Lower lobe of right lung (tissue), 2 donors: ENCODE data around the gene GMPR2. TPM values are rescaled to one million over a fixed set of nuclear protein-coding genes. Genes with fewer than 3 reads are reported as not detected.
"Not testable (repeated sequence)": the region's sequence is repeated elsewhere in the genome, so short reads cannot be mapped to it uniquely, and the experiment has no call there.

ENCODE experiments used
- ATAC-seq, 2 donors: fragments of 200-7000 bp; cut with Tn5 transposase; one replicate each; pipeline ENCODE4 v1.9.1; 2020 to 2022; ENCODE audit warnings: mild to moderate bottlenecking in 2 of 2, moderate library complexity in 2 of 2
- DNase-seq: peaks from one replicate; pipeline ENCODE4 v3.0.0-alpha.2; 2020
- H3K27ac ChIP-seq: fragments of 200-600 bp; one replicate; pipeline ENCODE4 v1.8.0; 2022
- H3K27me3 ChIP-seq: fragments of 200-600 bp; one replicate; pipeline ENCODE4 v1.8.0; 2022; ENCODE audit warnings: low read depth
- H3K36me3 ChIP-seq: fragments of 200-600 bp; one replicate; pipeline ENCODE4 v1.8.0; 2022; ENCODE audit warnings: mild to moderate bottlenecking
- H3K4me1 ChIP-seq: fragments of 200-600 bp; one replicate; pipeline ENCODE4 v1.8.0; 2022
- H3K4me3 ChIP-seq: fragments of 200-600 bp; one replicate; pipeline ENCODE4 v1.8.0; 2022; ENCODE audit warnings: mild to moderate bottlenecking
- H3K9me3 ChIP-seq: fragments of 200-600 bp; one replicate; pipeline ENCODE4 v1.8.0; 2022
- intact Hi-C: fragments of 100-400 bp; cut with DNase I; formaldehyde crosslinking; loops from one replicate; pipeline ENCODE4 v1.11.0; 2022
- total RNA-seq: library from RNA; stranded (reverse); fragmentation: NEBNext Ultra II Directional; extraction: Animal tissue kit (Norgen Biotek cat#: 25700); gene quantifications from one replicate; pipeline ENCODE4 v1.2.1, GENCODE V29; 2021
- TF ChIP-seq, protein P1 (sequence below): fragments of 200-600 bp; IDR thresholded peaks from one replicate; pipeline ENCODE4 v1.8.0; 2022; ENCODE audit warnings: antibody characterized with exemption, mild to moderate bottlenecking
- donor health status: DM: no; HTN: yes; CAD: no; lungs with severe emphysema.

Gene GMPR2
- total RNA-seq, 1 donor from 2014 or later, result 72.3 TPM

DNA sequence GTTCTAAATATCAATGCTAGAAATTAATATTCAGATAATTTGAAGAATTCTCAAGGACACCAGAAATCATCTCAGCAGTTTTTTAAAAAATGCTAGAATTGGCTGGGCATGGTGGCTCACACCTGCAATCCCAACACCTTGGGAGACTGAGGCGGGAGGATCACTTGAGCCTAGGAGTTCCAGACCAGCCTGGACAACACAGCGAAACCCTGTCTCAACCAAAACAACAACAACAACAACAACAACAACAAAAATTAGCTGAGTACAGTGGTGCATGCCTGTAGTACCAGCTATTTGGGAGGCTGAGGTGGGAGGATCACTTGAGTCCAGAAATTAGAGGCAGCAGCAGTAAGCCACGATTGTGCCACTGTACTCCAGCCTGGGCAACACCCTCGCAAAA, 13.6 kb upstream of the GMPR2 start:
- TF ChIP-seq, protein P1, sequence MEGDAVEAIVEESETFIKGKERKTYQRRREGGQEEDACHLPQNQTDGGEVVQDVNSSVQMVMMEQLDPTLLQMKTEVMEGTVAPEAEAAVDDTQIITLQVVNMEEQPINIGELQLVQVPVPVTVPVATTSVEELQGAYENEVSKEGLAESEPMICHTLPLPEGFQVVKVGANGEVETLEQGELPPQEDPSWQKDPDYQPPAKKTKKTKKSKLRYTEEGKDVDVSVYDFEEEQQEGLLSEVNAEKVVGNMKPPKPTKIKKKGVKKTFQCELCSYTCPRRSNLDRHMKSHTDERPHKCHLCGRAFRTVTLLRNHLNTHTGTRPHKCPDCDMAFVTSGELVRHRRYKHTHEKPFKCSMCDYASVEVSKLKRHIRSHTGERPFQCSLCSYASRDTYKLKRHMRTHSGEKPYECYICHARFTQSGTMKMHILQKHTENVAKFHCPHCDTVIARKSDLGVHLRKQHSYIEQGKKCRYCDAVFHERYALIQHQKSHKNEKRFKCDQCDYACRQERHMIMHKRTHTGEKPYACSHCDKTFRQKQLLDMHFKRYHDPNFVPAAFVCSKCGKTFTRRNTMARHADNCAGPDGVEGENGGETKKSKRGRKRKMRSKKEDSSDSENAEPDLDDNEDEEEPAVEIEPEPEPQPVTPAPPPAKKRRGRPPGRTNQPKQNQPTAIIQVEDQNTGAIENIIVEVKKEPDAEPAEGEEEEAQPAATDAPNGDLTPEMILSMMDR, result no peak
- no peaks in the 10 kb centered on the region for H3K27me3 ChIP-seq
- no peaks in the 10 kb centered on the region for H3K9me3 ChIP-seq
- no peak overlapping the region for H3K4me3 ChIP-seq
- no peak overlapping the region for H3K27ac ChIP-seq
- ATAC-seq (no peak), DNase-seq (no peak)
- H3K36me3 ChIP-seq, result peaks cover 15% of the 10 kb centered on the region
- H3K4me1 ChIP-seq, result peaks cover 19% of the 10 kb centered on the region
- intact Hi-C loops, result no loop called here

- H3K9me3 ChIP-seq, result no peaks in the 10 kb centered on the region
- peaks cover 15% of the 10 kb centered on the region for H3K36me3 ChIP-seq
- H3K27me3 ChIP-seq, result no peaks in the 10 kb centered on the region
- H3K27ac ChIP-seq, result no peak overlapping the region
- TF ChIP-seq, protein P1, result no peak
- H3K4me1 ChIP-seq, result peaks cover 15% of the 10 kb centered on the region
- H3K4me3 ChIP-seq, result no peak overlapping the region
- DNase-seq, result no peak
- no peak for ATAC-seq
- intact Hi-C loops, result no loop called here
Measured at GRCh38 chr14:24219521-24219920, 13.2 kb upstream of the GMPR2 start.

DNA sequence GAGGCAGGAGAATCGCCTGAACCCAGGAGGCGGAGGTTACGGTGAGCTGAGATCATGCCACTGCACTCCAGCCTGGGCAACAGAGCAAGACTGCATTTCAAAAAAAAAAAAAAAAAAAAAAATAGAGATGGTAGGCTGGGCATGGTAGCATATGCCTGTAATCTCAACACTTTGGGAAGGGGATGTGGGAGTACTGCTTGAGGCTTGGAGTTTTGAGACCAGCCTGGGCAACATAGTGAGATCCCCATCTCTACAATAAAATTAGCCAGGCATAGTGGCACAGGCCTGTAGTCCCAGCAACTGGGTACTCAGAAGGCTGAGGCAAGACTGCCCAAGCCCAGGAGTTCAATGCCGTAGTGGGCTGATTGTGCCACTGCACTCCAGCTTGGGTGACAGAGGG, 9.7 kb upstream of the GMPR2 start:
- ATAC-seq, DNase-seq, H3K27ac ChIP-seq, H3K4me1 ChIP-seq, H3K4me3 ChIP-seq, H3K9me3 ChIP-seq, intact Hi-C loops, H3K27me3 ChIP-seq: not testable (repeated sequence)
- peaks cover 20% of the 10 kb centered on the region for H3K36me3 ChIP-seq

- TF ChIP-seq, protein P1, result no peak
- no peak for DNase-seq
- intact Hi-C loops, result no loop called here
Measured at GRCh38 chr14:24224618-24225071, 8.1 kb upstream of the GMPR2 start.

DNA sequence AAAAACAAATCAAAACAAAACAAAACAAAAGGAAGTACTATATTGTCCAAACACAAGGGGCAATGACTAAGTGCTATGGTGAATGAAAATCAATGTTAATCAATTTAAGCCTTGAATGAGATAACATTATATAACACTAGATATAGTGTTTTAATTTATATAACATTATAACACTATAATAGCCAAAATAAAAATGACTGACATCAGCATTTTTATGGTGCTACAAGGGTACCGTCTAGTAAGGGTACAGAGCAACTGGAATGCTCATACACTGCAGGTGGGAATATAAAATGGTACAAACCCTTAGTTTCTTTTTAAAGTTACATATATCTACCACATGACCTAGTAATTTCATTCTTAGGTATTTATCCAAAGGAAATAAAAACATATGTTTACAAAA, 6.3 kb upstream of the GMPR2 start:
- H3K9me3 ChIP-seq, result no peaks in the 10 kb centered on the region
- H3K27ac ChIP-seq, result no peak overlapping the region
- ATAC-seq, result no peak
- H3K4me1 ChIP-seq, result peaks cover 10% of the 10 kb centered on the region
- H3K36me3 ChIP-seq, result peaks cover 20% of the 10 kb centered on the region
- DNase-seq, result no peak
- intact Hi-C loops, result no loop called here
- H3K4me3 ChIP-seq, result no peak overlapping the region
- TF ChIP-seq, protein P1, result no peak
- H3K27me3 ChIP-seq, result no peaks in the 10 kb centered on the region

More at GRCh38 chr14:24224618-24225071, 8.1 kb upstream of the GMPR2 start:
- Histone ChIP-seq H3K27ac (no peak overlapping the region), H3K27me3 (no peaks in the 10 kb centered on the region), H3K4me3 (no peak overlapping the region), H3K4me1 (no peaks in the 10 kb centered on the region), H3K9me3 (no peaks in the 10 kb centered on the region), H3K36me3 (peaks cover 22% of the 10 kb centered on the region)
- no peak for ATAC-seq

- Histone ChIP-seq H3K4me1 (peaks cover 22% of the 10 kb centered on the region), H3K4me3 (no peak overlapping the region), H3K27ac (no peak overlapping the region), H3K36me3 (peaks cover 21% of the 10 kb centered on the region), H3K9me3 (no peaks in the 10 kb centered on the region), H3K27me3 (no peaks in the 10 kb centered on the region)
- intact Hi-C loops, result no loop called here
- ATAC-seq, result no peak
- no peak for DNase-seq
- TF ChIP-seq, protein P1, result no peak
Measured at GRCh38 chr14:24228902-24229301, 3.8 kb upstream of the GMPR2 start.
